GM12875 (cell line): ENCODE measurements around the gene CFAP52.

Experiments used
- H3K4me3 ChIP-seq: one replicate; pipeline ENCODE4 v1.5.1; 2011; ENCODE audit warnings: low read depth, low read length, control low read depth
- CTCF ChIP-seq: IDR thresholded peaks from 2 replicates; pipeline ENCODE4 v1.5.1; 2011; ENCODE audit warnings: low read depth, mild to moderate bottlenecking, control low read depth, inconsistent platforms, low read length, moderate library complexity, borderline replicate concordance; ENCODE audit not compliant: insufficient read depth

The CFAP52 gene

GRCh38 chr17:9644910-9645751, 68.7 kb downstream of the CFAP52 start, which contains the start of gene USP43:
USP43 (plus strand) TSS chr17:9645517; CDS start chr17:9645633, 116 bp downstream.
- TF ChIP-seq CTCF, result no peak
- peak within 1 kb of the TSS; percentile 17 for H3K4me3 ChIP-seq

- no peak for TF ChIP-seq CTCF
- H3K4me3 ChIP-seq, result no peak overlapping the region
Observed at GRCh38 chr17:9645851-9646545, 69.6 kb downstream of the CFAP52 start.

- H3K4me3 ChIP-seq, result no peak overlapping the region
- TF ChIP-seq CTCF, result no peak
Observed at GRCh38 chr17:9646546-9646885, 70.1 kb downstream of the CFAP52 start.

- no peak overlapping the region for H3K4me3 ChIP-seq
- no peak for TF ChIP-seq CTCF
Observed at GRCh38 chr17:9647014-9647413, 70.6 kb downstream of the CFAP52 start.

GRCh38 chr17:9648521-9649110, 72.2 kb downstream of the CFAP52 start:
- H3K4me3 ChIP-seq, result no peak overlapping the region
- TF ChIP-seq CTCF, result no peak

- TF ChIP-seq CTCF, result no peak
- no peak overlapping the region for H3K4me3 ChIP-seq
Observed at GRCh38 chr17:9658593-9659211, 82.3 kb downstream of the CFAP52 start.
